NCI-H345 treated with DMSO at 0.1 percent for 48 hours (cell line): ENCODE data around the gene MRGPRX2.

Experiments
- DNase-seq: peaks from one replicate; lab custom pipeline; 2025; ENCODE audit not compliant: unreplicated experiment; lab: John Stamatoyannopoulos, UW

MRGPRX2 gene

DNA sequence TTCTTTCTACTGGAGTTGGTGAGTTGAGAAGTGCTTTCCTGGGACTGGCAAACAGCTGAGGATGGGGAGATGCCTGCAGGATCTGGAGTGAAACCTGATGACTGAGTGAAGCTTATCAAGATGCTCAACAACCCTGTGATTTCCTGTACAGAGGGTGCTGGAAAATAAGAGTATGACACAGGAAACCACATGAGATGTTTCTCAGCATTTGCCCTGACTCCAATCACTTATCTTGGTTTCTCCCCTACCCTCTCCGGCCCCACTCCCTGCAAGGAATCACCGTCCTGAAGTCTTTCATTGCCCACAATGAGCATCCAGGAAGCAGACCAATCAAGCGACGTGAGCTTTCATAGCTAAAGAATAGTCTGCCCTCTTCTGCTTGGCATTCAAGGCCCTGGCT is at the start of gene MRGPRX2:
MRGPRX2 (minus strand) TSS at position 89 of the 400 bp plus-strand sequence. CDS start 4,315 bp downstream, outside the sequence.
- no peak for DNase-seq

DNA sequence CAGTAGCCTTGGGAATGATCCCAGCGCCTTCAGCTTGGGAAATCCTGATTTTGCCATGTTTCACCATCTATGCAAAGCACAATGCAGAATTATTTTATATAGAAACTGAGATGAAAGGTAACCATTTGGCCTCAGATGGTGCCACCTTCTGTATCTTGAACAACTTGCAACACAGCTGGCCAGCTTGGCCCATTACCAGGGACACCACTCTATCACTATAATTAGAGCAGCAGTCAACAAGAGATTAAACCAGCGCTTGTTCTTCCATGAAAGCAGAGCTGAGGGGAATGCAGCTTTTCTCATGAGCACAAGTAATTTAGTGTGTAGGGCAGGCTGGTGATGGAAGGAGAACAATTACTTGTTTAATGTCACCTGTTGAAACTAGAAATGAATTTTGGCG is 49.8 kb upstream of the MRGPRX2 start:
- DNase-seq = no peak

DNA sequence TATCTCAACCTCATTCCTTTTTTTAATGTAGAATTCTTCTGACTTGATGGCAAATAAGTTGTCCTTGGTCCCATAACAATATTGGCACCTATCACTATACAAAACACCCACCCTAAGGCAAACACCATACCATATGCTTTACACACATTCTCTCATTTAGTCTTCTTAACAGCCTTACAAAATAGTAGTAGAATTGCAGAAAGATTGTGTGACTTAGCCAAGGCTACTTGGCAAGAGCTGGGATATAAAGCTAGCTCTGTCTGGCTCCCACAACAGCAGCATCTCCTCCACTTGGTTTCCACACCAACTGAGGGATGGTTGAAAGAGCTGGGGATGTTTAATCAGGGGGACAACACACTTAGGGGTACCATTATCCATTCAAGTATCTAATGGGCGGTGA is 46.6 kb upstream of the MRGPRX2 start:
- DNase-seq = no peak

DNA sequence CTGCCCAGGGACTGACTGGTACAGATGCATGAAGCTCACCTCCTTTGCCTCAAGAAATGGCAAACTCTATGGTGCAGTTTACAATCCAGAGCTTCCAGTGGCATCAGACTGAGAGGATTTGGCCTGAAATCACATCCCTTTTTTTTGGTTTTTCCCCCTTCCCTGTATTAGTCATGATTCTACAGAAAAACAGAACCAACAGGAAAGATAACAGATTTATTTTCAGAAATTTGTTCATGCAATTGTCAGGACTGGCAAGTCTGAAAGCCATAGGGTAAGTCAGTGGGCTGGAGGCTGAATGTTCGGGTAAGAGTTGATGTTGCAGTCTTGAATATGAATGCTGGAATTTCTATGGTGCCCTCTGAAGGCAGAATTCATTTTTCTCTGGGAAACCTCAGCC is 44.5 kb upstream of the MRGPRX2 start:
- DNase-seq = no peak

DNA sequence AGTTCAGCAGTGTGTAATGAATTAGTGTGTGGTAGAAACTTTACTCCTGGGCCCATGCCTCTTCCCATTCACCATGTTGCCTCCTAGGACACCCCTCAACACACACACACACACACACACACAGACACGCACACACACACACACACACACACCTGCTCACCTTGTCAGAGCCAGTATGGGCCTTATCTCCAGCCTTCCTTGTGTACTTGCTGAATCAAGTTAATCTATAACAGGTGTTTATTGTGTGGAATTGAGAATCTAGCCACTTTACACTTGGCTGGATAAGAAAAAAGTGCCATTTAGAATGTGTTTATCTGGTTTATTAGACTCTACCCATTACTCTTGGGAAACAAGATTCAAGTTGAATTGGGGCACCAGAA is 42.0 kb upstream of the MRGPRX2 start:
- DNase-seq = no peak

DNA sequence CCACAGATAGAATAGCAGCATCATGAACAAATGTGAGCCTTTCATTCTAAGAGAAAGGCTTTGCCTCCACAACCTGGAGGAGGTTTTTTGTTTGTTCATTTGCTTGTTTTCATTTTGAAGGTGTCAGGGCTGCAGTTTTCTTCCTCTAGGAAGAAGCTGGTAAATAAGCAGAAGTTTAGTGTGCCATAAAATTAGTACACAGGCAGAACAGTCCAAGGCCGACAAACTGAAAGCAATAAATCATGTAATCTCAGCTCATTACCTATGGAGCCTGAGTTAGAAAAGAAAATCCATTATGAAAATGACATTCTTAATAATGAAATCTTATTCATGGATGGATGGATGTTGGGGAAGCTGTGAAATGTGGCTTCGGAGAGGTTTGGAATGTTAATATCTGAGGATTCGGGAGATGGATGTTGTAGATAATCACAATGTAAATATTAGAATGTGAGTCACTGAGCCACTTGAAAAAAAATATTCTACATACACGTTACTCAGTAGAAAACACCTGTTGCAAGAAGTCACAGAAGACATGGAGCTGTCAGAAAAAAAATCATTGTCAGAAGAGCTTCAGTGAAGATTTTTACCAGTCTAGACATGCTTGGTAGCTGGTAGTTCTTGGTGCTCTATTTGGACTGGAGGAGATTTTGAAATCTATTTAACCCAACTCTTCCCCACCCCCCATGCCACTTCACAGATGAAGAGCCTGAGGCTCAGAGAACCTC is 41.4 kb upstream of the MRGPRX2 start:
- no peak for DNase-seq

DNA sequence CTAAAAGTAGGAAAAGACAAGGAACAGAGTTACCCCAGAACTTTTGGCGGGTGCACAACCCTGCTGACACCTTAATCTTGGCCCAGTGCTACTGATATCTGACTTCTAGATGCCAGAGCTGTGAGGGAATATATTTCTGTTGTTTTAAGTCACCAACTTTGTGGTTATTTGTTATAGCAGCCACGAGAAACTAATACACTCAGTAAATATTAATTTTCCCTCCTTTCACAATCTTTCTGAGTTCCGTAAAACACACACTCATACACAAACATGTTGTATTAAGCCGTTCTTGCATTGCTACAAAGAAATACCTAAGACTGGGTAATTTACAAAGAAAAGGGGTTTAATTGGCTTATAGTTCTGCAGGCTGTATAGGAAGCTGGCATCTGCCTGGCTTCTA is 40.4 kb upstream of the MRGPRX2 start:
- DNase-seq = no peak

DNA sequence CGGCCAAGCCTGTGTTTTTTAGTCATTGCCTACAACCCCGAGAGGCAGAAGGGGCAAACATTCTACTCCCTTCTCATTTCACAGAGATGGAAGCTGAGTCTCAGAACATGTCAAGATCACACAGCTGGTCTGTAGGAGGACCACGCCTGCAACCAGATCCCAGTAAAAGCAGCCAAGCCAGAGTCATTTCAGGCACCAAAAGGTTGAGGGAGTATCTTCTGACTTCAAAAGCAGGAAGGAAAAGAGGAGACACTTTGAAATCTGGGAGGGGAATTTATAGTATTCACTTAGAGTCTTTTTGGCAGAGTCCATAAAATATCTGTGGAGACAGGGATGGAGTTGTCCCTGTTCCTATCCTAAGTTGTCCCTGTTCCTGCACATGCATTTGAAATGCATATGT is 38.6 kb upstream of the MRGPRX2 start:
- no peak for DNase-seq

DNA sequence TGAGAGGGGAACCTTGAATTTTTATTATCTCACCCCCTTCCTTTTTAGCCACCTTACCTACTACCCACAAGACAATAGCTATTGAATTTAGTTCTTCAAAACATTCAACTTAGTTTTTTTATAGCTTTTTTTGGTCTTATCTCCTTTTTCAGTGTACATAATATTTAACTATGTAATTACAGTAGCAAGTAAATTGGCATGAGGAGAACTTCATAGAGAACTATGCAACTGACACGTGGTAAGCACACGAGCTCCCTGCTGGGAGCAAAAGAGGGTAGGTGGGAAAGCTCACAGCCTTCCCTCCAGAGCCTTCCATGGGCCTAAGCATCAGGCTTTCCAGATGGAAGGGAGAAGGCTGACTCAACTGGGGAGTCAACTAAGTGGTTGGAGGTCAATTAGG is 34.3 kb upstream of the MRGPRX2 start:
- DNase-seq = no peak

DNA sequence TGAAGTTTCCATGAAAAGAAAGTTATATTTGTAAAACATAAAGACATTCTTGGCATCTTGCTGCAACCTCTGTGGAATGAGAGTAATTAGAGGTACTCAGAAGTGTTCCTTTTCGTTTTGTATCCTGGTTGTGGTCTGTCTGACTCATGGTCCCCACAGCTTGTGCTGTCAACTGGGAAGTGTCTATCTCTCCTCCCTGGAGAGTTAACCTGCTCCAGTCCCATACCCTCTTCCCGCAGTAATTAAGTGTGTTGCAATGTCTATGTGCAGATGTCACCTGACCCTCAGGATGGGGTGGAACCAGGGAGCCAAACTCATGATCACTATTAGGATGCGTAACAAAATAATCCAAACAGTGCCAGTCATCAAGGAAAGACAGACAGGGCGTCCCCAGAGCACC is 33.5 kb upstream of the MRGPRX2 start:
- DNase-seq = no peak

DNA sequence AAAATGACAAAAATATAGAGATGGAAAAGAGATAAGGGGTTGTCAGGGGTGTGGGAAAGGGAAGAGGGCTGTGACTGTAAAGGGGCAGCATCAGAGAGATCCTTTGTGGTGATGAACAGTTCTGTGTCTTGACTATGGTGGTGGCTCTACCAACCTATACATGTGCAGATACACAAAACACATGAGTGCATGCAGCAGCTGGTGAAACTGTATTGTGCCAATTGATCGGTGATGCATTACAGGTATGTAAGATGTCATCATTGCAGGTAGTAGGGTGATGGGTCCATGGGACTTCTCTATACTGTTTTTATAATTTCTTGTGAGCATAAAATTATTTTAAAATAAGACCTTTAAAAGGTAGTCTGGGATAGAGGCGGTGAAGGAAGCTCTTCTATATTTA is 32.3 kb upstream of the MRGPRX2 start:
- no peak for DNase-seq

DNA sequence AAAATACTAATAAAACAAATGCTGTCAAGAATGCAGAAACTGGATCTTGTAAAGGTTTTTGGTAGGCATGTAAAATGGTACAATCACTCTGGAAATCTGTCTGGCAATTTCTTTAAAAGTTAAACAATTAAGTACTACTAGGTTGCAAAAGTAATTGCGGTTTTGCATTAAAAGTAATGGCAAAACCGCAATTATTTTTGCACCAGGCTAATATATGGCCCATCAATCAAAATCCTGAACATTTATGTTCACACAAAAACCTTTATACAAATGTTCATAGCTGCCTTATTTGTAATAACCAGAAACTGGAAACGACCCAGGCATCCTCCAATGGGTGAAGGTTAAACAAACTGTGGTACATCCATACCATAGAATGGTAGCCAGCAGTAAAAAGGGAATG is 31.8 kb upstream of the MRGPRX2 start:
- DNase-seq = no peak

DNA sequence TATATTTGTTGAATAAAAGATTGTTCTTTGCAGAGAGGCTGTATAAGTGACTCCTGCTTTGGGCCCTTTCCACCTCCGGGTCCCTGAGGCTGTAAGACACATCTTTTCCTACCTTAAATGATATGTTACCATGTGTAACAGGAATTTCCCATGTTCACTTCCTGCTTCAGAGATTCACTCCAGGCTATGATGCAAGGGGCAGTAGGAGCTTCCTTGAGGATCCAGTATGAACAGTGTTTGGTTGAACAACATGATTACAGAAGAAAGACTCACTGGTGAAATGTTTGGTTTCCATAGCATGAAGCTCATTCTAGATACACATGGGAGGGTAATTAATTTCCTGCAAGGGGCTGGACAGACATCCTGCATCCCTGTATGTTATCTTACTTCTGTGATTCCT is 30.8 kb upstream of the MRGPRX2 start:
- DNase-seq = no peak

DNA sequence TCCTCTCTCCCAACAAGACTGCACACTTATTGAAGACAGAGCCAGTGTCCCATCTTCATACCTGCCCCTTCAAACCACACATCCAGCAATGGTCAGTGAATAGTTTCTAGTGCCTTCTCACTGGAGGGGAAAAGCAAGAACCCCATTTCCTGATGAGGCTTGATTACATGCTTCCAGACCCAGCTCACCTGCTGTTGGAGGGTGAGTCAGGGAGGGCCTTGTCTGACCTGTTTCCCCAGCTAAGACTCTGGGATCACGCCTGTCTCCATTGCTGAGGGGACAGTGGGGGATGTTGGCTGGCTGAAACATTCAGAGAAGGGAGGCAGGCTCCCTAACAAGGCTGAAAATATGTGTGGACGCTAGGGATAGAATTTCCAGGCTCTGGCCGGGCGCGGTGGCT is 28.9 kb upstream of the MRGPRX2 start:
- no peak for DNase-seq

DNA sequence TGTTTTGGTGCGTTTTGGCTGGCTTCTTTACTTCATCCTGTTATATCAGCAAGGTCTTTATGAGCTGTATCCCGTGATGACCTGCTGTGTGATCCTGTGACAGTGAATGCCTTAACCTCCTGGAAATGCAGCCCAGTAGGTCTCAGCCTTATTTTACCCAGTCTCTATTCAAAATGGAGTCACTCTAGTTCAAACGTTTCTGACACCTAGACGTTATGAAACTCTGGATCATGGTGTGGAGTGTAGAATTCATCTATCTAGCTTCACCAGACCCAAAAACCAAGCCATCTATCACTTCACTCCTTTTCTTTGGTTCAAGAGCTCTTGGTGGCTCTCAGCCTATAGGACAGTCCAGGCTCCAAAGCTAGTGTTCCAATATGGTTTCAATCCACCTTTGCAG is 28.3 kb upstream of the MRGPRX2 start:
- no peak for DNase-seq

DNA sequence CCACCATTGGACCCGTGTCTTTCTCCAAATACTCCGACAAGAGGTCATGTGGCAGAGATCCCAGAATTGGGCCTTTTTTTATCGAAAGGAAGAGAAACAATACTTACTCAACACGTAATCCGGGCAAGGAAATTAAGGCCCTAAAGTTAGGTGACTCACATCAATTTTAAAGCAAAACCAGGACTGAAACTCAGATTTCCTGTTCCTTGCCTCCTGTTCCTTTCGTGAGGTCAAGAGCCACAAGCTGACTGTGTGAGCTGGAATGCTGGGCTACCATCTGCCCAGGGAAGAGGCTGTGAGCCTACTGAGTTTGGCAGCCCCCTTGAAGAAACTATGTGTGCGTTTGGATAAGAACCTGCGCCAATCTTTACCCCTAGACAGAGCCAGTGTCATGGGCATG is 27.1 kb upstream of the MRGPRX2 start:
- DNase-seq = no peak

DNA sequence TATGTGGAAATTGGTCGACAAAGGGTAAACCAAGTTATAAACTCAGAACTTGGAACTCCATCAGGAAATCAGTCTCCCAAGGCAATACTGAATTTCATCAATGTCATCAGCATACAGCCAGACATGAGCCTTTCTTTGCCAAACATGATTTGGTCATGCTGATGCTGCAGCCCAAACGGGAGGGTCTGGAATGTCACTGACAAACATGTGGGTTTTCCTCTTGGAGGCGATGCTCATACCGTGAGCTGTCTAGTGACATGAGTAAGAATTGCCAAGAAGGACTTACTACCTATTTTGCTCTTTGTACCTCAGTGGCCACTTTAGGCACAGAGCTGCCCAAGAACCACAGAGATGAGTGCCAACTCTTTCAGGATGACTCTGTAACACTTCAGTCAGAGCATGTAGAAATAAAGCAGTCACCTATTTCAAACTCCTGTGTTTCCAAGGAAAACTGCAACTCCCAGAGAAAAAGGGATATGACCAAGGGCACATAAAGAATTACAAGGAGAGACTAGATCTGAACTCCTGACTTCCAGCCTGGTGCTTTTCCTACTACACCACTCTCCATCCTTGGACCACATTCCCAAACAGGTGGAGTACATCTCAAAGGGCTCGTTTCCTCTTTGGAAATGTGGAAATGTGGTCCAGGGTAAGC is 24.3 kb upstream of the MRGPRX2 start:
- no peak for DNase-seq

DNA sequence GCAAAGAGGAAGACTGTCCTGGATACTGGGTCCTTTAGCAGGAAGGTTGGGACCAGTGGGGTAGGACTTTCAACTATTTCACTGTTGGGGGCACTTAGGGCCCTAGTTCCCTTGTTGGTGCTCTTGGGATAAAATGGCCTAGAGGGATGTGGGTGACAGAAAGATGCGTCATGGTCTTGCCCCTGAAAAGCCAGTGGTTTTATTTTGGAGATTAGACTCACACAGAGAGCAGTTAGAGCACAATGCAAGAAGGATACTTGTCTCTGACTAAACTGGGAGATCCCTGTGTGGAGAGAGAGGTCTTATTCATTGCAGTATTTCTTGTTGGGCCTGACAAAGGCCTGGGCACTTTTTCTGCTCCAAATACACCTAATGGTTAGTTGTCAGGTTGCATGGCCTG is 22.6 kb upstream of the MRGPRX2 start:
- no peak for DNase-seq

DNA sequence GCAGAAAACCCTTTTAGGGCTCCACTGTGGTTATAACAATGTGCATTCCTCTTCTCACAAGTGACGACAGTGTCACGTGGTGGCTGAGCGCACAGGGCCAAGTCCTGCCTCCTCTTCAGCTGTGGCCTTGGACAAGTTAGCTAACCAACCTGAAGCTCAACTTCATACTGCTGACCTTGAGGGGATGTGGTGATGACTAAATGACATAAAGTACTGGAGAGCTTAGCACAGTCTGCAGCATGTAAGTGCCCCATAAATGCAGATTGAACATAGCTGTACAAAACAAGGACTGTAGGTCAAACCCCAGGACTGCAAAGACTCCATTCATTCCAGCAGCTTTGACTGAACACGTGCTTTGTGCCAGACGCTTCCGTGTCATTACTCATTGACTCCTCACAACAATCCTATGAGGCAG is 20.1 kb upstream of the MRGPRX2 start:
- no peak for DNase-seq

DNA sequence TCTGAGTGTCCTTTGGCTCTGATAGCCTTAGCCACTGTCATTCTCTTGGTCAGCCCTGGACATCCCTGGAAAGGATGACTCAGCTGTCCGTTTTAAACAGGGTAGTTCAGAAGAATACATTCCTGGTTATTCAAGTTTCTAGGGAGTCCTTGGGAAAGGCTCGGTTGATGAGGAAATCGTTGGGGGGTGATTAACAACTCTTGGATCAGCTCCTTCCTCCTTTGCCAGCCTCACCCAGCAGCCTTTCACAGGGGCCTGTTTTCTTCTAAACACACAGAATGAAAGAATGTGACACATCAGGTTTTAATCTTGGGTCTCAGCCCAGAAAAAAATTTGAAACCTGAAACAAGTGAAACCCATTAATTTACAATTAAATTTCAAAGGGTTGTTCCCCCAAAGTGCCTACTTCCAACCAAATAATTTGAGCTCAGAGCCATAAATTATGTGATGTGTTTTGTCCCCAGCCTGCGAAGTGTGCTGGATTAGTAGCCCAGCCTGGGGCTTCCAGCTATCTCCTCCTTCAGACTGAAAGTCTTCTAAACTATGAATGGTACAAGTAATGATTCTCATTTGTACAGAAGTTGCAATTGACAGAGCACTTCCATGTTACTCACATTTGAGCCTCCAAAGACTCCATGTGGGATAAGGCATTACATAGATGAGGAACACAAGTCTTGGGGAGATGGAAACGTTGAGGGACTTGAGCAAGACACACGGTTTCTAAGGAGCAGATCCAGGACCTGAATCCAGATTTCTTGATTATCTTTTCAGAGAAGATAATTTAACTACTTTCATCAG is 19.3 kb upstream of the MRGPRX2 start:
- no peak for DNase-seq

DNA sequence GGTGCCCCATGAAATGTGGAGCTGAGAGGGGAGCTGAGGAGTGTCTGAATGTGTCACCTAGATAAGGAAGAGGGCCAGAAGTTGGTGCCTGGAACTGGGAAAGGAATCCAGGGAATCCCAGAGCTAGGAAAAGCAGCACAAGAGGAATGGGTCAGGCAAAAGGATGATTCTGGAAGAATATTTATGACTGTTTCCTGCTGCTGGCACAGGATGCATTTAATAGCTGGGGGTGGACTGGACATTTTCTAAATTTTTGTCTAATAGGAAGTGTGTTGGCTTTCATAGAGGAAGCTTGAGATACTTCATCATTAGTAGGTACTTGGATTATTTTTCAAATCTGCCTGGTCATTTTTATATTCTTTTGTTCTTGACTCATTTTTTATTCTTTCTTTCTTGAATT is 17.4 kb upstream of the MRGPRX2 start:
- DNase-seq = no peak
